ENCODE results near the gene AQP9.
"Not testable (repeated sequence)": the region's sequence is repeated elsewhere in the genome, so short reads cannot be mapped to it uniquely, and the experiment has no call there.

- not testable (repeated sequence) for TF ChIP-seq USF2 (IDR thresholded peaks at IDR 0.05); SREBF2 (IDR thresholded peaks at IDR 0.05); NFE2L2 (conservative IDR thresholded peaks at IDR 0.05; ENCODE audit: low read length); ZNF302 (CRISPR knock-in tag; IDR thresholded peaks at IDR 0.05); CTCF (IDR thresholded peaks at IDR 0.05); POLR2A (IDR thresholded peaks at IDR 0.05; ENCODE audit: low read length); HMGXB4 (CRISPR knock-in tag; IDR thresholded peaks at IDR 0.05; ENCODE audit: borderline replicate concordance)
These were observed 71.8 kb downstream of the AQP9 start for GRCh38 chr15:58210031-58210430.
